HG03095 (cell line): ENCODE results near the gene C3orf70.

Source experiments
- ATAC-seq: cut with Tn5 transposase; IDR thresholded peaks from one replicate; pipeline ENCODE4 v1.9.1; 2021; ENCODE audit warnings: moderate library complexity; ENCODE audit not compliant: unreplicated experiment

The C3orf70 gene

DNA sequence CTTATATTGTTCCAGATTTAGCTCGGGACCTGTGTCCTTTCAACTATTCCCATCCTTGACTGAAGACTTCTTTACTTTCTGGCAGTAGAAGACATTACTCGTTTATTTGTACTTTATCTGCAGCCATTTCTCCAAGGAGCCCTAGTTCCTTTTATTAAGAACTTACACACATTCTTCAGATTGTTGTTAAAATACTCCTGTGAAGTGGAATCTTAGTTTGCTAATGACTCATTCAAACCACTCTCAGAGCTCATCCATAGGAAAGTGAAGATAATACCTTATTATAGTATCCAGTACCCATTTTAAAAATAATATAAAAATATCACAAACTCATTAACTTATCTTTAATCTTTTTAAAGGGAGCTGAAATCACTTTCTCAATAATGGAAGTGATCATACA, 63.5 kb downstream of the C3orf70 start:
- no peak for ATAC-seq

DNA sequence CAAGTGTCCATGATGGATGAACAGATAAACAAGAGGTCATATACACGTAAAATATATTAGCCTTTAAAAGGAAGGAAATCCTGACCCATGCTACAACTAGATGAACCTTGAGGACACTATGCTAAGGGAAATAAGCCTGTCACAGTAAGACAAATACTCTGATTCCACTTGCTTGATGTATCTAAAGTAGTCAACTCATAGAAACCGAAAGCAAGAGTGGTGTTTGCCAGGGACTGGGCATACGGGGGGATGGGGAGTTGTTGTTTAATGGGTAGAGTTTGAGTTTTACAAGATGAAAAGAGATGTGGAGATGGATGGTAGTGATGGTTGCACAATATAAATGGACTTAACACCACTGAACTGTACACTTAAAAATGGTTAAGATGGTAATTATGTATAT, 65.4 kb downstream of the C3orf70 start:
- ATAC-seq: no peak

DNA sequence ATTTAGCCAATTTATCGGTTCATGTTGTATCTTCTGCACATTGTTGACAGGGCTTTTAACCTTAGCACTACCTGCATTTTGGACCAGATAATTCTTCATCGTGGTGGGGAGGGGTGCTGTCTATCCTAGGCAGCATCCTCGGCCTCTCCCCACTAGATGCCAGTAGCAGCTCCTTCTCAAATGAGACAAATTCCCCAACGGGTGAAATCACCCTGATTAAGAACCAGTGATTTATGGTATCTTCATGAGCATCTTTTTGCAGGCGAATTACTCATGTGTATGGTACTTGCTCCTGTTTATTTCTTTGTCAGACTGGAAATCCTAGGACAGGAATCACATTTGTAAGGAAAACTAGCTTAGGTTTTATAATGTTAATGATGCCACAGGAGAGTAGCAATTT, 68.0 kb downstream of the C3orf70 start:
- ATAC-seq: no peak

DNA sequence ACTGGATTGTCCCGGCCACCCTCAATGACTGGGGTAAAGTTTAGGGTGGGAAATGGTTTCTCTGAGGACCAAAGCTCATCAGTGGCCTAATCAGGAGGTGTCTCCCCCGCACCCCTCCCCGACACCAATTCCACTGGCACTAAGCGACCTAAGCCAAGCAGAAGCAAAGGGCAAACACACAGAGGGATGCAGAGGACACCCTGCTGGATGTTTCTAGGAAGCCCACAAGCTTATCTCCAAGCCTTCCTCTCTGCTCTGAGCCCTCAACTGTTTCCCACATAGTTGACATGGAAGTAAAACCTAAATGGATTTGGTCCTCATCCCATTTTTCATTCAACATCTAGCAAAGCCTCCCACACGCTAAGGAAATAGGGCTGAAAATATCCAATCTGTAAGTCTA, 68.5 kb downstream of the C3orf70 start:
- no peak for ATAC-seq

DNA sequence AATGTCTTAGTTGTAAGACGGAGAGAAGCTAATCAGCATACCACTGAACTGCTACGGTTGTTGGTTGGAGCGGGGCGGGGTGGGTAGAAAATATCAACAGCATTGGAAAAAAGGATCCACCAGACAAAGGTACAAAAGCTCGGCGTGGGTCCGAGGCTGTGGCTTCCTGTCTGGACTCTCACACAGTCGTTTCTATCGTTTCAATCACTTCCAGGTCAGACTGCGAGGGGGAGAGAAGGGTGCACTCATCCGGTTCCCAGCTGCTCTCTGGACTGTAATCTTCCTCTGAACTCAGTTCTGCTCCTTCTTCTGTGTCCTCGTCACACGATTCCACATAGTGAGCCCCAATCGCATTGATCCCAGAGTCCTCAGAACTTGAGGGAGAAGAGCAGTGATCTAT, 70.0 kb downstream of the C3orf70 start:
- no peak for ATAC-seq

DNA sequence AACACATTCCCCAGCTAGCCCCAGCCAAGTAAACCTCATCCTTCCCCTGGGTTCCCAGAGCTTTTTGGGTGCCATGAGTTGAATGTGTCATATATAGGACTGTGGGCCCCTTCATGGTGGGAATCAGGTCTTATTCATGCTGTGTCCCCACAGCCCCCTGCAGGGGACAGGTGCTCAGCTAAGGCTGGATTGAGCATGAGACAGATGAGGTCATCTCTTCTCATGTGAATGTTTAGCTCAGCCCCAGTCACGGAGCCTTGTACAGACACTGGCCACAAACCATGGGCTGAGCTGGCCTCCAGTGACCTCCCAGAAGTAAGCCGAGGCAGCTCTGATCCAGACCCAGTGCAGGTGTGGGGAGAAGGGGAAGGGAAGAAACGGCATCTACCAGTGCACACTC, 70.7 kb downstream of the C3orf70 start:
- no peak for ATAC-seq

DNA sequence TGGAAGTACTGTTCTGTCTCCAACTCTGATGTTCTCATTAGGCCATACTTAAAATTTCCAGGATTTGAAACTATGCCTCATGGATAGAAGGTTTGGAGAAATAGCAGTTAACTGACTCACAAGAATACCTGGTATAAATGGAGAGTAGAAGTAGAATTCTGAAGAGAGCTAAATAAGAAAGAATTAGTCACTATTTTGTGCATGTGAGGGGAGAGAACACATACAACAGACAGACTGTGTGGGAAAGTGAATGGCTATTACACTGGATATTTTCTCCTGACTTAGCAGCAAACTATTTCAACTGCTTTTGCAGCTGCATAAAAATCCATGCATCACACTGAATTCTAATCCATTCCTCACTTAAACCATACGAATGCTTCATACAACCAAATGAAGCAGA, 71.3 kb downstream of the C3orf70 start:
- no peak for ATAC-seq

DNA sequence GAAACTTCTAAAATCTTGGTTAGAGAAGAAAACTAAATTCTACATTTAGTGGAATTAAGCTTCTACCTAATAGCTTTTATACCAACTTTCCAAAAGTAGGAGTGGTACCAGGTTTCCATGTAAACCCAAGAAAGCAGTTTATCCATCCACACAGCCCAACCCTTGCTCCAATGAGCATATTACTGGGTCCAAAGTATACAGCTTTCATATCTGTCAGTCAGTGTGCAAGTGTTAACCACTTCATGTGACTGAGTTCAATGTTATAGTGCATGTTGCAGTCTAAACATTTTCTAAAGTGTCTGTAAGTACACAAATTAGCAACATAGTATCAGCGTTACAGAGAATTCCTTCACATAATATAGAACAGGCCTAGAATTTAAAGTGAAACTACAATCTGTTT, 73.2 kb downstream of the C3orf70 start:
- ATAC-seq: no peak

DNA sequence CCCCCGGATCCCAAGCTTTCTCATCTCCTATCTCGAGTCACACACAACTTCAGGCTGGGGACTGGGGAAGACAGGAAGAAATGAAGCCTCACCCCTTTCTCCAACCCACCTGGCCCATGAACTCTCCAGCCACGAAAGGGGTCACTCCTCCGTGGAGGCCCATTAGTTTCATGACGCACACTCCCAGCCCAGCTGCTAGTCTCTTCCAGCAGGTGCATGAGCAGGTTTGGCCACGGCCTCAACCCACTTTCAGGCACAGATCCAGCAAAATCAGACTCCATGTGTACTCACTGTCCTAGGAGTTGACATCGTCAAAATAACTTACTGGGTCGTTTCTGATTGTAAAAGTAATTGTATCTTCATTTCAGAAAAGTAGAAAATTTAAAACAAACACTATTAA, 76.6 kb downstream of the C3orf70 start:
- ATAC-seq: no peak

DNA sequence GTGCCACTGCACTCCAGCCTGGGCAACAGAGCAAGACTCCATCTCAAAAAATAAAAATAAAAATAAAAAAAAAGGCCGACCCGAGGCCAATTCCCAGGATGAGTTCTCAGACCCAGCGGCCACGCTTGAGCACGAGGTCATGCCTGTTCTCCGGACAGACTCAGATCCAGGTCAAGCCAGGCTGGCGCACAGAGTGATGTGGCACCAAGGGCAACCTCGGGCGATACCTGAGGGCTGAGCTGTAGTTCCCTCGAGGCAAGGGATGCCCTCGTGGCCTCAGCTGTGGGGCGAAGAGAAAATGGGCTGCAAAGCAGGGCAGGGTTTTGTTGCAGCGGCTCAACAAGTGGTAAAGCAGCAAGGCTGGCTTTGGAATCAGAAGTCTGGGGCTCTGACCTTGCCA, 77.3 kb downstream of the C3orf70 start:
- ATAC-seq: no peak

DNA sequence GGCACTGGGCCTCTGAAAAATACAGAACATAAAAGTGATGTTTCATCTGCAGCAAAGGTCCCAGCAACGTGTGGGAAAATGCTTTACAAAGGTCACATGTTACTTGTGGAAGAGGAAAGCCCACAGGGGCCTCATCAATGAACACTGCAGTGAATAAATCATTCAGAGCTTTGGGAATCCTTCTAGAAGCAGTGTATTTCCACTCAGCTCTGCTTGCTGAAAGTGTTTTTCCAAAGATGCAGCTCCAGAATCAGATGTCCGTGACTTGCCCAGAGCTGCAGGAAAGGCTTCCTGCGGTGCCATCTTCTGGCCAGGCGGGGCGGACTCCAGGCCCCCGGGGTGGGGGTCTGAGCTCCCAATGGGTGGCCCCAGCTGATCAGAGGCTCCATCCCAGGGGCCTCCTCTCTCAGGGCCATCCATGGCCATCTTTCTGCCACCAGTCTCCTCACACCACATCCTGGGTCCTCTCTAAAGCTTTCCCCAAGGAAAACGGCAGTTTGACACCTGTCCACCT, 81.5 kb downstream of the C3orf70 start:
- ATAC-seq: no peak

DNA sequence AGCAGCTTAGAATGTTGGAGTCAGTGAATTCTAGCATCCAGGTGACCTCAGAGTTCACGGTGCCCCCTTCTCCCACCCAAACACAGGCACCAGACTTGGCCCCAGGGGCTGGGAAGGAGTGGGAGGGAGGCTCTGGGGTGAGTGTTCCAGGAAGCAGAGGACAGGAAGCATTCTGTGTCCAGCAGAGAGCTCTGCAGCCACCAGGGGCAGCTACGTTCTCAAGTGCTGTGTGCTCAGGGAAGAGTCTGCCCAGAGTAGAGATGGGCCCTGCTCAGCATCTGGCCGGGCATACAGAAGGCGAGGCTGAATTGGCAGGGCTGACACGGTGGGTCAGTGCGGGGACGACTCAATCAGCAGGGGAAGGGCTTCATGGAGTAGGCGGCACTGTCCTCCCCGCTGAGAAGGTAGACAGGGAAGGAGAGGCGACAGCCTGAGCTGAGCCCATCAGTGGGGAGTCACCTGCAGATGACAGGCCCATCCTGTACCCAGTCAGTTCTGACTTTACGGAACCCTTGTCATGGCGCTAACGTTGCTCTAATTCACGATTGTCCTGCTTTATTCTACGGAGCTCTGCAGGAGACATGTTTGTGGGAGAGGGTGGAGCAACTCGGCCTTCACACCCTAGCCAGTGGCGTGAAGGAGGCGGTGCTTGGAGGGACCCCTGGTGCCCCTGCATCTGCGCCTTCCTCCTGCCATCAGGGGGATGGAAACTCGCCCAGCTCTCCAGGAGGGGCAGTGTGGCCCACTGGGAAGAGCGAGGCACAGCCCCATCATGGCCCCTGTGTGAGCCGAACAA, 82.2 kb downstream of the C3orf70 start:
- ATAC-seq: no peak

DNA sequence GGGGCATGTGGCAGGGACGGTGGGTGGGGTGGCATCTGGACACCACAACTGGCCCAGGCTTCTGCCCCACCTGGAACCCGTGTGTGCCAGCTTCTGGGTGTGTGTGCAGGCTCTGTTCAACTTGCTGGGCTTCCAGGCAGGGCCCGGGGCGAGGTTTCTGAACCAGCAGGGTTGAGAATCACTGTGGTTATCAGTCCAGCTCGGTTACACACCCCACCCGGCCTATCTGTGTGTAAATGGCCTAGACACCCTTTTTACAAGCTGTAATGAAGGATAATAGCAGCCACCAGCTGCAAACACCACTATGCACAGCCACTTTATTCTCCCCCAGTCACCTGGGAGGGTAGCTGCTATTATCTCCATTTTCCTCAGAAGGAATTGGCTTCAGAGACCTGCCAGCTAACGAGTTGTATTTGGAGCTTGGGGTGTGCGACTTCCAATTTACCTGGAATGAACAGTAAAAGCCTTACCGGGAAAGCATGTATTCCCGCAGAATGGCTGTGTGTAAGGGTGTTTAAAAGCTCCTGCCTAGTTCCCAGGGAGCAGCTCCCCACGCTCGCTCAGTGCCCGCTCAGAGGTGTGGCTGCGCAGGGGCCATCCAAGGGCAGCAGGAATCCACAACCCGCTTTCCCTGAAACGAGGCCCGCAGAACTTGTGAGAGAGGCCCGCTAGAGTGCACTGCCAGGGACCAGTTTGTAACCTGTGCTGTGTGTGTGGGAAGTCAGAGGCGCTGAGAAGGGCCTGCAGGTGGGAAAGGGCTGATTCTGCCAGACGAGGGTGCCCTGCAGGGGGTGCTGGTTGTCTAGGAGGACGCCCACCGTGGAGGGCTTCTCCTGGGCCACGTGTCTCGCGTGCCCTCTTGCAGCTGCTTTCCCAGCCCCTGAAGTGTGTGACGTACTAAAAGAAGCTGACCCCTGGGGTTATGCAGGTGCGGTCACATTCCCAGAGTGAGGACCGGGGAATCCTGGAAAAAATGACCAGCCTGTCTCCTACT, 83.5 kb downstream of the C3orf70 start:
- ATAC-seq: no peak

DNA sequence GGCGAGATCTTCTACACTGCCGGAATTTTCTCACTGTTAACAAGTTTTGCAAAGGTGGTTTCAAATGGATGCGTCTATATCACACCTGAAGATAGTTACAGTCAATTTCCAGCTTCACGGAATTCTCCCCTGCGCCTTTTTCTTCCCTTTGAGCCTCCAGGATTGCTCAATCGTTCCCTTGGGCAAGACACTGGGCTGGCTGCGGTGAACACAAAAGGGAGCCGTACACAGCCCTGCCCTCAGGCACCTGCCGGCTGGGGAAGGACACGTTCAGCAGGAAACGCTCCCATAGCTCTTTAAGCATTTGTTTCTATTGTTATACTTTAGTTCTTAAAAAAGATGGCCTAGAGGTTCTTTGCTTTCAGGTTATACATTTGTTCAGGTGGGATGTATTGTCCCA, 85.7 kb downstream of the C3orf70 start:
- ATAC-seq: no peak

DNA sequence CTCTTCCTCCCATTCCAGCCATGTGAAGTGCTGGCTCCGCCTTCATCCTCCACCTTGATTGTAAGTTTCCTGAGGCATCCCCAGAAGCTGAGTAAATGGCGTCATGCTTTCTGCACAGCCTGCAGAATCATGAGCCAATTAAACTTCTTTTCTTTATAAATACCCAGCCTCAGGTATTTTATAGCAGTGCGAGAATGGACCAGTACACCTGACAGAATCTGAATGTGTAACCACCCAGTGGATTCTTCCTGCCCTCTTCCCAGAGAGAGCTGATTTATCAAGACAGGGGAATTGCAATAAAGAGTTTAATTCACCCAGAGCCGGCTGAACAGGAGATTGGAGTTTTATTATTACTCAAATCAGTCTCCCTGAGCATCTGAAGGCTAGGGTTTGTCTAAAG, 86.6 kb downstream of the C3orf70 start:
- ATAC-seq: no peak

DNA sequence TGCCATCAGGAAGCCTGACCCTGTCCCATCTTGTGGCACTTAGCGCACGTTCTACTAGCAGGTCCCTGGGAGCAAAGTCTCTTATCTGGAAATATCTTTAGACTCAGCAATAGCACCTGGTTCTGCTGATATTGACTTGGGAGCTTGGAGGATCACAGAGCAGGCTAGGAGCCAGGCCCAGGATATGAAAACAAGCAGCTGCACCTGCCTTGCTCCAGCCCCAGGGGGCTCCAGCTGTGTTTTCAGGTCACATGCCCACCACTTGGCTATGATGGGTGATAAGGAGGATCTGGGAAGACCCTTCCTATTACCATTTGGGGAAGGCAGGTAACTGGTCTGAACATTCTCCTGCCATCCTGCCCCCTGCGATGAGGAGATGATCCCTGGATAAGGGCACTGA, 87.8 kb downstream of the C3orf70 start:
- no peak for ATAC-seq

DNA sequence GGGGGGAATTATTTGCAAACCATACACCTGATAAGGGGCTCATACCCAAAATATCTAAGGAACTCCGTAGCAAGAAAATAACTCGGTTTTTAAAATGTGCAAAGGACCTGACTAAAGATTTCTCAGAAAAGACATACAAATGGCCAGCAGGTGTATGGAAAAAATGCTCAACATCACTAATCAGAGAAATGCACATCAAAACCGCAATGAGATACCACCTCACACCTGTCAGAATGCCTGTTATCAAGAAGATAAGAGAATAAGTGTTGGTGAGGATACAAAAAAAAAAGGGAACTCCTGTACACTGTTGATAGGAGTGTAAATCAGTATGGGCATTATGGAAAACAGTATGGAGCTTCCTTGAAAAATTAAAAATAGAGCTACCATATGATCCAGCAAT, 89.4 kb downstream of the C3orf70 start:
- ATAC-seq: no peak

DNA sequence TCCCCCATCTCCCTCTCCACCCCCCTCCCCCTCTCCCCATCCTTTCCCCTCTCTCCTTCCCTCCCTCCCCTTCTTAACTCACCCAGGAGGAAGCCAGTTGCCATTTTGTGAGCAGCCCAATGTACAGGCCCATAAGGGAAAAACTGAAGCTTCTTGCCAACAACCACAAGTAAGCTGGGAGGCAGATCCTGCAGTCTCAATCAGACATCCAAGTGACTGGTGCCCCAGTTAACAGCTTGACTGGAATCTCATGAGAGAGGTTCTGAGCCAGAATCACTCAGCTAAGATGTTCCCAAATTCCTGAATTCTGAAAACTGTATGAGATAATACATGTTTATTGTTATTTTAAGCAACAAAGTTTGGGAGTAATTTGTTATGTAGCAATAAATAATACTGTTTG, 90.7 kb downstream of the C3orf70 start:
- no peak for ATAC-seq

DNA sequence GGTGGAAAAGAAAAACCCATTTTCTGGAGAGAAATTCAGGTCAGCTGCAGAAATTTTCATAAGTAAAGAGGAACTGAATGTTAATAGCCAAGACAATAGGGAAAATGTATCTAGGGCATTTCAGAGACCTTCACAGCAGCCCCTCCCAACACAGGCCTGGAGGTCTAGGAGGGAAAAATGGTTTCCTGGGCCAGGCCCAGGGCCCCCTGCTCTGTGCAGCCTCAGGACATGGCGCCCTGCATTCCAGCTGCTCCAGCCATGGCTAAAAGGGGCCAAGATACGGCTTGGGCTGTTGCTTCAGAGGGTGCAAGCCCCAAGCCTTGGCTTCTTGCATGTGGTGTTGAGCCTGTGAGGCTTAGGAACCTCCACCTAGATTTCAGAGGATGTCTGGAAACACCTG, 92.2 kb downstream of the C3orf70 start:
- no peak for ATAC-seq

DNA sequence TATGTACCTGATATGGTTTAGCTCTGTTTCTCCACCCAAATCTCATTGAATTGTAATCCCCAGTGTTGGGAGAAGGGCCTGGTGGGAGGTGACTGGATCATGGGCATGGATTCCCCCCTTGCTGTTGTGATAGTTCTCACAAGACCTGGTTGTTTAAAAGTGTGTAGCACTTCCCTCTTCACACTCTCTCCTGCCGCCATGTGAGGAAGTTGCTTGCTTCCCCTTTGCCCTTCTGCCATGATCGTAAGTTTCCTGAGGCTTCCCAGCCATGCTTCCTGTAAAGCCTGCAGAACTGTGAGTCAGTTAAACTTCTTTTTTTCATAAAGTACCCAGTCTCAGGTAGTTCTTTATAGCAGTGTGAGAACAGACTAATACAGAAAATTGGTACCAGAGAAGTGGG, 93.1 kb downstream of the C3orf70 start:
- no peak for ATAC-seq

DNA sequence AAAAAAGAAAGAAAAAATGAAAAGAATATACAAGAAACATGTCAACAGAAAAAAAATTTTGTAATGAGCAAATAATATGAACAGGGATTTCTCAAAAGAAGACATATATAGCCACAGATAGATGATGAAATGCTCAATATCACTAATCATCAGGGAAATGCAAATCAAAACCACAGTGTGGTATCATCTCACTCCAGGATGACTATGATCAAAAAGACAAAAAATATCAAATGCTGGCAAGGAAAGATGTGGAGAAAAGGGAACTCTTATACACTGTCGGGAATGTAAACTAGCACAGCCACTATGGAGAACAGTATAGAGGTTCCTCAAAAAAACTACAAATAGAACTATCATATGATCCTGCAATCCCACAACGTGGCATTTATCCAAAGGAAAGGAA, 94.1 kb downstream of the C3orf70 start:
- no peak for ATAC-seq

DNA sequence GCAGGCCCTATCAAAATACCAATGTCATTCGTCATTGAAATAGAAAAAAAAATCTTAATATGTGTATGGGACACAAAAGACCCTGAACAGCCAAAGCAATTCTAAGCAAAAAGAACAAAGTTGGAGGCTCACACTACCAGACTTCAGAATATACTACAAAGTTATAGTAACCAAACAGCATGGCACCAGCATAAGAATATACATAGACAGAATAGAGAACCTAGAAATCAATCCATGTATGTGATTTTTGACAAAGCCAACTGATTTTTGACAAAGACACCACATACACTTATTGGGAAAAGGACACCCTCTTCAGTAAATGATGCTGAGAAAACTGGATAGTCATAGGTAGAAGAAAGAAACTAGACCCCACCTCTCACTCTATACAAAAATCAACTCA, 95.0 kb downstream of the C3orf70 start:
- no peak for ATAC-seq
